SK-N-DZ (cell line): ENCODE measurements around the gene FHL2. TPM values are rescaled to one million over a fixed set of nuclear protein-coding genes. Genes with fewer than 3 reads are reported as not detected.
"Not testable (repeated sequence)": the region's sequence is repeated elsewhere in the genome, so short reads cannot be mapped to it uniquely, and the experiment has no call there.

Source experiments
- DNase-seq: peaks from one replicate; pipeline ENCODE4 v3.0.0-alpha.2; 2015; ENCODE audit warnings: low spot score
- polyA plus RNA-seq, 2 experiments: library from polyadenylated mRNA; depleted of rRNA; stranded (reverse); fragments of >200 nt; gene quantifications; 2 replicates each; pipeline ENCODE4 v1.2.3, GENCODE V29; 2014

The FHL2 gene
- polyA plus RNA-seq (2014; cell fraction: cytosol; rRNA removed): 15.6 and 17.7 TPM in 2 replicates
- polyA plus RNA-seq (2014; cell fraction: nucleus; rRNA removed): 7.0 and 16.6 TPM in 2 replicates

GRCh38 chr2:105398336-105399206, at the start of gene FHL2:
FHL2 (minus strand) TSS chr2:105399051; CDS start chr2:105386516, 12,535 bp downstream.
- DNase-seq: peak; percentile 85

GRCh38 chr2:105447476-105447875, 48.6 kb upstream of the FHL2 start:
- DNase-seq: no peak

GRCh38 chr2:105446501-105446900, 47.6 kb upstream of the FHL2 start:
- peak; percentile 52 for DNase-seq

- no peak for DNase-seq
Observed at GRCh38 chr2:105445976-105446375, 47.1 kb upstream of the FHL2 start.

GRCh38 chr2:105445498-105445897, 46.6 kb upstream of the FHL2 start:
- DNase-seq: no peak

- no peak for DNase-seq
Observed at GRCh38 chr2:105443617-105444598, 45.1 kb upstream of the FHL2 start.

GRCh38 chr2:105442721-105443120, 43.9 kb upstream of the FHL2 start:
- no peak for DNase-seq

GRCh38 chr2:105442056-105442455, 43.2 kb upstream of the FHL2 start:
- DNase-seq: no peak

GRCh38 chr2:105439141-105439540, 40.3 kb upstream of the FHL2 start:
- no peak for DNase-seq

GRCh38 chr2:105438104-105438929, 39.5 kb upstream of the FHL2 start:
- peak; percentile 96 for DNase-seq

- peak; percentile 17 for DNase-seq
Observed at GRCh38 chr2:105437708-105438103, 38.9 kb upstream of the FHL2 start.

GRCh38 chr2:105432749-105433148, 33.9 kb upstream of the FHL2 start:
- DNase-seq: no peak

- DNase-seq: no peak
Observed at GRCh38 chr2:105432044-105432399, 33.2 kb upstream of the FHL2 start.

- DNase-seq: no peak
Observed at GRCh38 chr2:105431367-105432043, 32.7 kb upstream of the FHL2 start.

- no peak for DNase-seq
Observed at GRCh38 chr2:105428387-105429018, 29.7 kb upstream of the FHL2 start.

- DNase-seq: no peak
Observed at GRCh38 chr2:105427485-105427884, 28.6 kb upstream of the FHL2 start.

GRCh38 chr2:105426626-105427292, 27.9 kb upstream of the FHL2 start:
- no peak for DNase-seq

GRCh38 chr2:105425936-105426625, 27.2 kb upstream of the FHL2 start:
- DNase-seq: no peak

GRCh38 chr2:105424836-105425235, 26.0 kb upstream of the FHL2 start:
- DNase-seq: not testable (repeated sequence)
